ENCODE measurements around the gene KIF1A.

KIF1A gene

GRCh38 chr2:240762249-240762648 is 57.8 kb downstream of the KIF1A start:
- Histone ChIP-seq H3K27me3 (ENCODE audit: insufficient read depth, poor library complexity, severe bottlenecking) (peaks cover 9% of the 10 kb centered on the region), H3K27ac (replicated peaks) (no peak overlapping the region), H3K4me3 (replicated peaks; ENCODE audit: insufficient read depth, low read length) (no peak overlapping the region)
- no peak for DNase-seq (ENCODE audit: low read depth in 1 of 2, low spot score in 1 of 2)
- TF ChIP-seq REST (IDR thresholded peaks at IDR 0.05; ENCODE audit: insufficient replicate concordance, low read depth) (no peak), SPI1 (IDR thresholded peaks at IDR 0.05; ENCODE audit: borderline replicate concordance, low read depth) (no peak), CTCF (IDR thresholded peaks at IDR 0.05; ENCODE audit: insufficient read depth, low read length) (no peak), POLR2AphosphoS5 (IDR thresholded peaks at IDR 0.05; ENCODE audit: low read depth) (no peak), GABPA (IDR thresholded peaks at IDR 0.05; ENCODE audit: low read depth) (no peak)

- DNase-seq (ENCODE audit: low read depth in 1 of 2, low spot score in 1 of 2) = no peak
- no peak for TF ChIP-seq REST (IDR thresholded peaks at IDR 0.05; ENCODE audit: insufficient replicate concordance, low read depth)
- no peak for TF ChIP-seq SPI1 (IDR thresholded peaks at IDR 0.05; ENCODE audit: borderline replicate concordance, low read depth)
- no peak for TF ChIP-seq POLR2AphosphoS5 (IDR thresholded peaks at IDR 0.05; ENCODE audit: low read depth)
- TF ChIP-seq GABPA (IDR thresholded peaks at IDR 0.05; ENCODE audit: low read depth) = no peak
- TF ChIP-seq CTCF (IDR thresholded peaks at IDR 0.05; ENCODE audit: insufficient read depth, low read length) = no peak
- Histone ChIP-seq H3K4me3 (replicated peaks; ENCODE audit: insufficient read depth, low read length) (no peak overlapping the region), H3K27ac (replicated peaks) (no peak overlapping the region), H3K27me3 (ENCODE audit: insufficient read depth, poor library complexity, severe bottlenecking) (peaks cover 9% of the 10 kb centered on the region)
These were observed 59.3 kb downstream of the KIF1A start for GRCh38 chr2:240760576-240761246.

- no peak overlapping the region for H3K27ac ChIP-seq (replicated peaks)
- TF ChIP-seq CTCF (IDR thresholded peaks at IDR 0.05; ENCODE audit: insufficient read depth, low read length) = no peak
- TF ChIP-seq REST (IDR thresholded peaks at IDR 0.05; ENCODE audit: insufficient replicate concordance, low read depth) = no peak
- DNase-seq (ENCODE audit: low read depth in 1 of 2, low spot score in 1 of 2) = no peak
- H3K27me3 ChIP-seq (ENCODE audit: insufficient read depth, poor library complexity, severe bottlenecking) = peaks cover 9% of the 10 kb centered on the region
- H3K4me3 ChIP-seq (replicated peaks; ENCODE audit: insufficient read depth, low read length) = no peak overlapping the region
These were observed 59.9 kb downstream of the KIF1A start for GRCh38 chr2:240760121-240760520.

Data from HL-60 (cell line).